Stimulated activated CD8-positive, alpha-beta memory T cell treated with anti-CD3 and anti-CD28 coated beads, Interleukin-12 subunit alpha, Interleukin-12 subunit beta, amount 100 ng/mL, for 24 hours (primary cell): ENCODE results near the gene MYH1.

Experiments used
- DNase-seq: peaks from one replicate; pipeline ENCODE4 v3.0.0-alpha.2; 2020; ENCODE audit errors: extremely low read depth

Gene MYH1

DNA sequence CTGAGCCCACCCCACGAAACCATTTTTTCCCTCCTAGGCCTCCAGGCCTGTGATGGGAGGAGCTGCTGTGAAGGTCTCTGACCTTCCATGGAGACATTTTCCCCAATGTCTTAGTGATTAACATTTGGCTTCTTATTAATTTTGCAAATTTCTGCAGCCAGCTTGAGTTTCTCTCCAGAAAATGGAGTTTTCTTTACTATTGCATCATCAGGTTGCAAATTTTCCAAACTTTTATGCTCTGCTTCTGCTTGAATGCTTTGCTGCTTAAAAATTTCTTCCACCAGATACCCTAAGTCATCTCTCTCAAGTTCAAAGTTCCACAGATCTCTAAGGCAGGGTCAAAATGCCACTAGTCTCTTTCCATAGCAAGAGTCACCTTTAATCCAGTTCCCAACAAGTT, 36.1 kb downstream of the MYH1 start:
- no peak for DNase-seq

DNA sequence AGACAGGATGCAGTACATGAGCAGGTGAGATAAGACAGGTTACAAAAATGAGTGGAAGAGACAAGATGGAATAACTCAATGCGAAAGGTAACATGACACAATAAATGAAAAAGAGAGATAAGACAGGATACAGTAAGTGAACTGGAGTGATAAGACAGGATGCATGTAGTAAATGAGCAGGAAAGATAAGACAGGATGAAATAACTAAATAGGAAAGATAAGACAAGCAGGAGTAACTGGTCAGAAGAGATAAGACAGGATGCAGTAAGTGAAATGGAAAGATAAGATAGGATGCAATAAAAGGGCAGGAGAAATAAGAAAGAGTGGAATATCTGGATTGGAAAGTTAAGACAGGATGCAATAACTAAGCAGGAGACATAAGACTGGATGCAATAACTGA, 40.6 kb downstream of the MYH1 start:
- no peak for DNase-seq

GRCh38 chr17:10474536-10474935, 43.8 kb downstream of the MYH1 start:
- DNase-seq = no peak

GRCh38 chr17:10471858-10472257, 46.5 kb downstream of the MYH1 start:
- DNase-seq = no peak

DNA sequence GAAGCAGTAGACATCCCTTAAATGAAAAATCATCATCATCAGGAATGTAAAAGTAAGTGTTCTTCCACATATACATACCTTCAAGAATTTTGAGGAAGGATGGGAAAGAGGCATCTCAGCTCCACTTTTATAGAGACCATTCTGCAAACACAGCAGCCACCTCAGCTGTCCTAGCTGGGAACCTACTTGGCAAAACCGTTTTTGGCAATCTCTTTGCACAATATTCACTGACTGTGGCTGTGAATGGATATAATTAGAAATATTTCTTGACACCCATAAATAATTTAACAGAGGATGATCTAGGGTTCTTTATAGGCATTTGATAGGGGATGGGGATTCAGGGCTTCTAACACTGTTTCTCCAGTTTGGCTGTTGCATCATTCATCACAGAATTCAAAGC, 48.9 kb downstream of the MYH1 start, which contains the start of gene MYH4:
Gene MYH4 (minus strand): TSS at position 101 of the 400 bp plus-strand sequence. CDS start 2,814 bp downstream, outside the sequence.
- DNase-seq = no peak

DNA sequence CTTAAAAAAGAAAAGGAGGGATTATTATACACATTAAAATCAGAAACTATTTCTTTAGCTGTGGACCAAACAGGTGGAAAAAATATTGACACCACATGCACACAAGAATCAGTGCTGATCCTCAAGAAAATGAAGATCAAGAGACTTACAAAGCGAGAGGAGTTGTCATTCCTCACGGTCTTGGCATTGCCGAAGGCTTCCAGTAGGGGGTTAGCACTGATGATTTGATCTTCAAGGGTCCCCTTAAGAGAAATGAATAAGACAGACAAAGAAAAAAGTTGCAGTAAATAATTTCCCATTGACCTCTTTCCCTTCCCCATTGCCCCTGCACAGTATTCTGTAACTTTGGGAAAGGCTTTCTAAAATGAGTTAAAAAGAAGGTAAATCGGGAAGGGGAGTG, 54.9 kb downstream of the MYH1 start:
- DNase-seq = no peak

DNA sequence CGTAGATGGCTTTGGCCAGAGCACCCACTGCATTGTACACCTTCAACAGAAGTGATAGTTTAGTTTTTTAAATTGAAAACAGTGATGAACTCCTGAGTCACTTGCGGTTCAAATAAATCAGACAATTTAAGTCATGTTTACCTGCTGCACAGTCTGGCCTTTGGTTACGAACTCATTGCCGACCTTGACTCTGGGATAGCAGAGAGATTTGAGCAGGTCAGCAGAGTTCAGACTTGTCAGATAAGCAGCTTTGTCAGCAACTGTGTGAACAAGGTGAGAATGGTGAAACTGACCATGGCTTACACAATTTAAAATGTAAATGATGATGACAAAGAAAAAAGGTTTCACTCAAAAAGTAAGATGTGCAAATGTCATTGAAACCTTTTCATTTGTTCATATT, 58.3 kb downstream of the MYH1 start:
- no peak for DNase-seq

DNA sequence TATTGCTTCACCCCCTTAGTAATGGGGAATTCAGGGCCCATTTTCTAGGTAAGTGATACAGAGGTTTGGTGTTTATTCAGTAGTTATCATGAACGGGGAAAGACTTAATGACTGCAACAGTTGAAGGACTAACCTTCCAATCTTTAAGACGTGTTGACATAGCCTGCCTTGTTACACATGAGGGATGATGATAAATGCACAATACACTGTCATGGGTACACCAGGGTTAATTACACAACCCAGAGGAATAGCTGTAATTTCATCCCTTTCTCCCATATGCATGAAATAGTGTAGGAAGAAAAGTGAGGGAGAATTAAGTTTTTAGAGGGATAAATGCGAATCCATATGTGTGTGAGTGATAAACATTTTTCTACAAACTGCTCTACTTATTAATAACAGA, 59.6 kb downstream of the MYH1 start:
- no peak for DNase-seq

DNA sequence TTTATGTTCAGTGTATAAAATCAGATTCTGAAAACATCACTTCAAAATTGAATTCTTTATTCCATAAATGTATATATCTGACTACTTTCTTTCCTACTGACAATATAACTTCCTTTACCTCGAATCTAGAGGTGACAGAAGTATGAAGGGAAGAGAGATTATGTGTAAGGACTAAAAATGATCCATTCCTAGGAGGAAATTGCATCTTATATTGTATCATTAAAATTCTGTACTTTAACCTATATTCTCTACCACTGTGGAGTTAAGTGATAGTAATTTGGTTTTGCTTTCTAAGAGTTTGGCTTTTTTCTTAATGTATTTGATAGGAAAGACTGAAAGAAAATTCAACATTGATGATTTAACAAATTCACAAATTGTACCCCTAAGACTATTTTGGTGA, 60.4 kb downstream of the MYH1 start:
- DNase-seq = no peak

GRCh38 chr17:10447026-10447931, 71.1 kb downstream of the MYH1 start:
- no peak for DNase-seq
